Nephron (organoid): ENCODE results near the gene RANGAP1.
A peak's percentile ranks its signal among the peaks of the same experiment; 100 is the strongest.

Experiments used
- H3K27ac Mint-ChIP-seq, 3 experiments: 2 replicates each; pipeline ENCODE4 v1.8.0; 2020; ENCODE audit warnings: mixed read lengths in 3 of 3, mild to moderate bottlenecking in 2 of 3, moderate library complexity in 1 of 3
- H3K27me3 Mint-ChIP-seq: 2 replicates; pipeline ENCODE4 v1.8.0; 2021; ENCODE audit warnings: low read depth, mild to moderate bottlenecking, moderate library complexity, mixed read lengths
- H3K36me3 Mint-ChIP-seq: 2 replicates; pipeline ENCODE4 v1.8.0; 2020; ENCODE audit warnings: low read depth, mixed read lengths
- H3K4me1 Mint-ChIP-seq: 2 replicates; pipeline ENCODE4 v1.8.0; 2020; ENCODE audit warnings: mixed read lengths
- H3K4me3 Mint-ChIP-seq, 3 experiments: 2 replicates each; pipeline ENCODE4 v1.8.0; 2020; ENCODE audit warnings: mild to moderate bottlenecking in 3 of 3, mixed read lengths in 3 of 3, moderate library complexity in 2 of 3
- H3K9me3 Mint-ChIP-seq: 2 replicates; pipeline ENCODE4 v1.8.0; 2020; ENCODE audit warnings: mixed read lengths
- TF ChIP-seq, protein P1 (sequence below), 3 experiments: fragments of 200-600 bp; sonication (generic); IDR thresholded peaks; one replicate each; pipeline ENCODE4 v1.5.0; 2021; ENCODE audit warnings: antibody characterized with exemption in 3 of 3; ENCODE audit not compliant: unreplicated experiment in 3 of 3

RANGAP1 gene

DNA sequence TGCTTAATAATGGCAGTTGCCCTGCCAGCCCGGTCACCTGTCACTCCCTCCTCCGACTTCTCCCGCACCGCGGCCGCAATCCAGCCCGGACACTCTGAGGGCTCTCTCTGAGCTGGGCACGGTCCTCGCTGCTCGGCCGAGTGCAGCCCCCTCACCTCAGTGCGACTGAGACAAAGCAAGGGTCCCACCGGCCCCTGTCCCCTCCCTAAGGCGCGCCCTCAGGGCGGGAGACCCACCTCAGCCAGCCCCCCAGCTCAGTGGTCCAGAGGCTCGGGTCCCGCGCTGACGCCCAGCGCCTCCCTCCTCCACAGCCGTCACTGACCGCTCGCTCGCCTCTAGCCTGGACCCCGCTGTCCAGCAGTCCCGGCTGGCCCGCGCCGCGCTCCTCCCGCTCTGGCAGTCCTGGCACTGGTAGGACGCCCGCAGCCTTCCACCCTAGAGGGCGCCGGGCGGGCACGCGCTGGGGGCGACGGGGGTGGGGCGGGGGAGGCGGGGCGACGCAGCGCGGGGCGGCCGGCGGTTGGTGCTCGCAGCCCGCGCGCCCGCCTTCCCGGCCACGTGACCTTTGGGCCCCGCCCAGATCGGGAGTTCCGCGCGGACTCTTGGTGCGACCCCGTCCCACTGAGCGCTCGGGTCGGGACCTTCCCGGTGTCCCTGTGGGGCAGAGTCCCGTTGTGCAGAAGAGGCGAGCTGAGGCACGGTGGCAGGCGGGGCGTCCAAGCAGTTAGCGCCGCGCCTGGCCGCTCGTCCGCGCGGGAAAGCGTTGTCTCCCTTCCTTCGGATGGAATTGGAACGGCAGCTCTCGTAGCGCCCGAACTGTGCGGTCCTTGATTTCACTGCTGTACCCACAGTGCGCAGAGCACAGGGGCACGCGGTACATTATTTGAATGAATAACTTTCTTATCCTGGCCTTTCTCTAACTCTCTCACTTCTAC is 88.7 kb downstream of the RANGAP1 start:
- TF ChIP-seq, protein P1, sequence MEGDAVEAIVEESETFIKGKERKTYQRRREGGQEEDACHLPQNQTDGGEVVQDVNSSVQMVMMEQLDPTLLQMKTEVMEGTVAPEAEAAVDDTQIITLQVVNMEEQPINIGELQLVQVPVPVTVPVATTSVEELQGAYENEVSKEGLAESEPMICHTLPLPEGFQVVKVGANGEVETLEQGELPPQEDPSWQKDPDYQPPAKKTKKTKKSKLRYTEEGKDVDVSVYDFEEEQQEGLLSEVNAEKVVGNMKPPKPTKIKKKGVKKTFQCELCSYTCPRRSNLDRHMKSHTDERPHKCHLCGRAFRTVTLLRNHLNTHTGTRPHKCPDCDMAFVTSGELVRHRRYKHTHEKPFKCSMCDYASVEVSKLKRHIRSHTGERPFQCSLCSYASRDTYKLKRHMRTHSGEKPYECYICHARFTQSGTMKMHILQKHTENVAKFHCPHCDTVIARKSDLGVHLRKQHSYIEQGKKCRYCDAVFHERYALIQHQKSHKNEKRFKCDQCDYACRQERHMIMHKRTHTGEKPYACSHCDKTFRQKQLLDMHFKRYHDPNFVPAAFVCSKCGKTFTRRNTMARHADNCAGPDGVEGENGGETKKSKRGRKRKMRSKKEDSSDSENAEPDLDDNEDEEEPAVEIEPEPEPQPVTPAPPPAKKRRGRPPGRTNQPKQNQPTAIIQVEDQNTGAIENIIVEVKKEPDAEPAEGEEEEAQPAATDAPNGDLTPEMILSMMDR (IDR thresholded peaks at IDR 0.05; ENCODE audit: unreplicated experiment in 3 of 3), result no peak
- Mint-ChIP-seq H3K27me3 (peaks cover 48% of the 10 kb centered on the region), H3K36me3 (no peaks in the 10 kb centered on the region), H3K27ac (no peak overlapping the region), H3K9me3 (no peaks in the 10 kb centered on the region), H3K4me1 (peaks cover 6% of the 10 kb centered on the region), H3K4me3 (peak overlapping the region; percentile 84 to 93 (median 86))
